Heart left ventricle (tissue), 16 donors: ENCODE results near the gene PMVK. TPM values are rescaled to one million over a fixed set of nuclear protein-coding genes. Genes with fewer than 3 reads are reported as not detected.

Source experiments
- ATAC-seq, 4 donors: fragments of 200-7000 bp; cut with Tn5 transposase; one replicate each; pipeline ENCODE4 v1.9.1; 2020 to 2022; ENCODE audit warnings: moderate library complexity in 4 of 4, mild to moderate bottlenecking in 3 of 4, moderate number of reproducible peaks in 1 of 4
- DNase-seq, 5 donors: peaks; one replicate each; pipeline ENCODE4 v3.0.0-alpha.2; 2020
- H3K27ac ChIP-seq, 12 donors: fragments of 200-600 bp; sonication (generic) in 4 of 12; one replicate each; pipeline versions ENCODE4 v1.5.0 to v1.8.0; 2016 to 2022; ENCODE audit warnings: mild to moderate bottlenecking in 2 of 12
- H3K27me3 ChIP-seq, 9 donors: fragments of 200-600 bp; sonication (generic) in 2 of 9; one replicate each; pipeline versions ENCODE4 v1.5.1 to v1.8.0; 2016 to 2022; ENCODE audit warnings: mild to moderate bottlenecking in 3 of 9
- H3K36me3 ChIP-seq, 9 donors: fragments of 200-600 bp; sonication (generic) in 2 of 9; one replicate each; pipeline versions ENCODE4 v1.5.0 to v1.8.0; 2018 to 2022; ENCODE audit warnings: mild to moderate bottlenecking in 2 of 9
- H3K4me1 ChIP-seq, 12 donors: fragments of 200-600 bp; sonication (generic) in 4 of 12; one replicate each; pipeline versions ENCODE4 v1.5.0 to v1.8.0; 2016 to 2022; ENCODE audit warnings: mild to moderate bottlenecking in 3 of 12
- H3K4me3 ChIP-seq, 12 donors: fragments of 200-600 bp; sonication (generic) in 4 of 12; one replicate each; pipeline versions ENCODE4 v1.5.0 to v1.8.0; 2017 to 2022; ENCODE audit warnings: mild to moderate bottlenecking in 9 of 12, moderate library complexity in 4 of 12
- H3K9me3 ChIP-seq, 12 donors: fragments of 200-600 bp; sonication (generic) in 4 of 12; one replicate each; pipeline versions ENCODE4 v1.5.0 to v1.8.0; 2016 to 2022; ENCODE audit warnings: mild to moderate bottlenecking in 1 of 12
- POLR2A ChIP-seq, 2 donors: fragments of 450-650 bp; IDR thresholded peaks; one replicate each; pipeline ENCODE4 v1.6.1; 2017; ENCODE audit warnings: antibody characterized with exemption in 2 of 2, mild to moderate bottlenecking in 2 of 2, moderate library complexity in 2 of 2
- WGBS, 4 donors: extraction: QIAGEN DNeasy Blood & Tissue Kit in 2 of 4; methylation state at CpG; one replicate each; pipeline versions ENCODE4 v1.1.5 to v1.1.7; 2013 to 2018; 5-methylcytosine and 5-hydroxymethylcytosine counted together
- intact Hi-C, 10 donors: fragments of 100-400 bp; cut with DNase I; formaldehyde crosslinking; loops; one replicate each; pipeline versions ENCODE4 v1.11.1 to v1.14.2; 2022
- long read RNA-seq, 3 donors: library from polyadenylated mRNA; unstranded; transcript quantifications; one replicate each; pipeline ENCODE4 v2.0.0, GENCODE V29; 2020 to 2021
- polyA plus RNA-seq, 2 donors: library from polyadenylated mRNA; stranded (reverse); fragments of 200-250 nt; gene quantifications; one replicate each; pipeline ENCODE4 v1.2.3, GENCODE V29; 2013
- total RNA-seq, 9 donors: library from RNA; depleted of rRNA in 2 of 9; stranded (reverse); fragments of >200 nt in 2 of 9; fragmentation: NEBNext Ultra II Directional in 3 of 9; extraction: Animal tissue kit (Norgen Biotek cat#: 25700) in 3 of 9; gene quantifications; one replicate each; pipeline versions ENCODE4 v1.1.0 to v1.2.4, GENCODE V29; 2016 to 2023
- TF ChIP-seq, protein P1 (sequence below), 12 donors: fragments of 200-600 bp; sonication (generic) in 4 of 12; IDR thresholded peaks; one replicate each; pipeline versions ENCODE4 v1.5.0 to v1.8.0; 2018 to 2022; ENCODE audit warnings: antibody characterized with exemption in 12 of 12, mild to moderate bottlenecking in 5 of 12
- donor health status: ischemic (EF 13 %, LVEDD 7.1; RV severe dilation, severe dysfunction).
- donor health status: healthy with polysubstance abuse.
- donor health status: DM: no; HTN: yes; CAD: no.
- donor health status: DM: no; HTN: no; CAD: no.
- donor health status: ischemic (EF 25% LVEDD 6.9; RV normal size, moderate dysfunction).
- donor health status: ischemic (EF 25% LVEDD 5.7; RV mildly dilated, moderate dysfunction).
- donor health status: healthy.
- donor health status: DM: yes; HTN: yes; CAD: no.
- donor health status: ischemic (EF 35%, LVEDD 5.7; RV mildly dilated, moderate dysfunction).
- donor health status: nonischemic (EF 11% LVEDD 7.7; RV severe dilation, severe dysfunction).
- donor health status: DM: yes; HTN: yes; CAD: no.
- donor health status: PGD.
- donor health status: ischemic (EF 29% LVEDD 5.4; RV normal size, mild dysfunction).
- donor health status: nonischemic (EF 23%, LVEDD 6.1; RV moderate dilation, normal function).

Gene PMVK
- 10 to 100 TPM; 12.8 to 50.8 (median 37.5) TPM for total RNA-seq
- polyA plus RNA-seq, result 10 to 100 TPM; 47.1 to 52.1 TPM
- long read RNA-seq, donor 1, transcript PMVK-201 (5 exons, 1,280 nt), result major isoform, 112 of 117 reads
- long read RNA-seq, donor 1, partial matches to known transcripts, result 3 of 117 reads
- long read RNA-seq, donor 1, other reads (novel, unspliced or antisense), result 2 of 117 reads
- long read RNA-seq, donor 2, transcript PMVK-201 (5 exons, 1,280 nt), result major isoform, 181 of 189 reads
- long read RNA-seq, donor 2, partial matches to known transcripts, result 1 of 189 reads
- long read RNA-seq, donor 2, other reads (novel, unspliced or antisense), result 7 of 189 reads
- long read RNA-seq, donor 3, transcript PMVK-201 (5 exons, 1,280 nt), result major isoform, 75 of 78 reads
- long read RNA-seq, donor 3, partial matches to known transcripts, result 0 of 78 reads
- long read RNA-seq, donor 3, other reads (novel, unspliced or antisense), result 3 of 78 reads

DNA sequence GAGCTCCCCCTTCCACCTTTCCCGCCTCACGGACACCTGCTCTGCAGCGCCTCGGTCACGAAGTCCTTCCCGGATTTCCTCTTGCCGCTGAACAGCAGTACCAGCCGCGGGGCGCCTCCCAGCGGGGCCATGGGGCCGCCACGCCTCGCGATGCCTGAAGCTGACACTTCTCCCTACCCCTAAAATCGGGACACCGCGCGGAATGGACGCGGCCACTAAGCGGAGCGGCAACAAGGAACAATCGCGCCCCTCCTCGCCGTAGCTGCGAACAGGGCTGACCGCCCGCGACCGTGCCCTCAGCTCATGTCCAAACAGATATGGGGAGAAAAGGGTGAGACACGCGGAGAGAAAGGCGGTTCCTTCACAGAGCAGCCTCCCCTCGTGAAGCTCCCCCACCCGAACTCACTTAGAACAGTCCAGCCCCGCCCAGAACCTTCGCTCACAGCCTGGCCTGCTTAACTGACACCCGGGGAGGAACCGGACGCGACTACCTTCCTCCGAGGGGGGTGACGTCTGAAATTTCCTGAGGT is at the start of gene PMVK:
Gene PMVK, minus strand, starts transcription at position 165 of the 530 bp plus-strand sequence. Its CDS starts 34 bp downstream, at position 131.
- intact Hi-C loops, result loop anchor here in 4 of 10 donors (2.0 to 10.0 kb wide), 6 partner anchors 36 to 379 kb away; partner anchors contain the start of genes UBE2Q1 (in 3 of the 4), CHRNB2 (in 1 of the 4), CKS1B (in 1 of the 4) and SHC1 (in 1 of the 4)
- peak; percentile 96 to 97 (median 97) for DNase-seq
- peaks cover 0 to 43% (median 18%) of the 10 kb centered on the region in 12 donors for H3K4me1 ChIP-seq
- peaks cover 0 to 9% (median 0%) of the 10 kb centered on the region in 9 donors for H3K36me3 ChIP-seq
- peak within 1 kb of the TSS; percentile 90 to 100 (median 98) for H3K27ac ChIP-seq
- H3K27me3 ChIP-seq, result no peaks in the 10 kb centered on the region
- TF ChIP-seq, protein P1, sequence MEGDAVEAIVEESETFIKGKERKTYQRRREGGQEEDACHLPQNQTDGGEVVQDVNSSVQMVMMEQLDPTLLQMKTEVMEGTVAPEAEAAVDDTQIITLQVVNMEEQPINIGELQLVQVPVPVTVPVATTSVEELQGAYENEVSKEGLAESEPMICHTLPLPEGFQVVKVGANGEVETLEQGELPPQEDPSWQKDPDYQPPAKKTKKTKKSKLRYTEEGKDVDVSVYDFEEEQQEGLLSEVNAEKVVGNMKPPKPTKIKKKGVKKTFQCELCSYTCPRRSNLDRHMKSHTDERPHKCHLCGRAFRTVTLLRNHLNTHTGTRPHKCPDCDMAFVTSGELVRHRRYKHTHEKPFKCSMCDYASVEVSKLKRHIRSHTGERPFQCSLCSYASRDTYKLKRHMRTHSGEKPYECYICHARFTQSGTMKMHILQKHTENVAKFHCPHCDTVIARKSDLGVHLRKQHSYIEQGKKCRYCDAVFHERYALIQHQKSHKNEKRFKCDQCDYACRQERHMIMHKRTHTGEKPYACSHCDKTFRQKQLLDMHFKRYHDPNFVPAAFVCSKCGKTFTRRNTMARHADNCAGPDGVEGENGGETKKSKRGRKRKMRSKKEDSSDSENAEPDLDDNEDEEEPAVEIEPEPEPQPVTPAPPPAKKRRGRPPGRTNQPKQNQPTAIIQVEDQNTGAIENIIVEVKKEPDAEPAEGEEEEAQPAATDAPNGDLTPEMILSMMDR (IDR thresholded peaks at IDR 0.05), result peak in 10 of 12 donors; percentile 17 to 55 (median 37)
- TF ChIP-seq POLR2A (IDR thresholded peaks at IDR 0.05), result peak in 1 of 2 donors; percentile 46
- H3K4me3 ChIP-seq, result peak within 1 kb of the TSS; percentile 39 to 80 (median 66)
- ATAC-seq, result peak; percentile 93 to 96 (median 94)
- 0 to 1% (median 0%) methylated on average over 30 to 45 of the region's 45 CpGs for WGBS, 4 donors
- no peaks in the 10 kb centered on the region for H3K9me3 ChIP-seq

GRCh38 chr1:154983776-154984466 is 47.4 kb upstream of the PMVK start:
- H3K27ac ChIP-seq, result peak overlapping the region in 10 of 12 donors; percentile 48 to 82 (median 74)
- TF ChIP-seq, protein P1 (IDR thresholded peaks at IDR 0.05), result no peak
- no peak for TF ChIP-seq POLR2A (IDR thresholded peaks at IDR 0.05)

DNA sequence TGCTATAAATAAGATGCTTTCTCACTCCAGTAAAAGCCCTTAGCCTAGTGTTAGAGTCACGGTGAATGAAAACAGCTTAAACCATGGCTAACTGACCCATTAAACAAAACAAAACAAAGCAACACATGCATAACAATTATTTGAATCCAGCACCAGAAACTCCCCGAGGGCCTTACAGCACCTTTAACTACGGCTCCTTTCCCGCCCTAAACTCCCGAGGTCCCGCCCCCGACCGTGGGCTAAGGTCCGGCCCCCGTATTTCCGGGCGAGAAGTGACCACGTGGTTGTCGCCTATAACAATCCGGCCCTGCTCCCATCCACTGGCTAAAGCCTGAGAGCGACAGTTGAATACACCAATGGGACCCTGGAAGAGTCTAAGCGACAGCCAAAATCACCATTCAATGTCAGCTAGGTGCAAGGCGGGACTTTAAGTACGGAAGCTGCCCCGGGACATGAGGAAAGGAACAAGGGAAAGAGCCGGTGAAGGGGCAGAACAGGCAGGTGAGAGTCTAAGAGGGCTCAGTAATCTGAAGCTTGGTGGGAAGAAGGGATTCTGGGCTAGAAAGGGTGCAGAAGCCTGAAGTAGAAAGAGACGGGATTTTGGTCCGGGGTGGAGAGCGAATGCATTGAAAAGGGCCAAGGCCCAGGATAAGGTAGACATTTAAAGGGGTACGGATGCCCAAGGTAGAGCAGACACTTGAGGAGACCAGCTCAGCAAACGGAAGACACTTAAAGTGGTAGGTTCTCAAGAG is 46.6 kb upstream of the PMVK start, which contains the start of gene FLAD1:
Gene FLAD1, plus strand, starts transcription at position 448 of the 752 bp plus-strand sequence. CDS start 351 bp downstream, outside the sequence.
- Histone ChIP-seq H3K4me3 (peak within 1 kb of the TSS; percentile 43 to 87 (median 71)), H3K9me3 (no peaks in the 10 kb centered on the region), H3K36me3 (peaks cover 0 to 29% (median 15%) of the 10 kb centered on the region in 9 donors), H3K4me1 (peaks cover 3 to 28% (median 14%) of the 10 kb centered on the region in 12 donors), H3K27me3 (no peaks in the 10 kb centered on the region), H3K27ac (peak within 1 kb of the TSS in 11 of 12 donors; percentile 48 to 82 (median 76))
- intact Hi-C loops, result loop anchor here in 2 of 10 donors (1.0 to 2.0 kb wide), 2 partner anchors 9 to 18 kb away; partner anchors contain the start of gene CKS1B (in 1 of the 2)
- TF ChIP-seq, protein P1 (IDR thresholded peaks at IDR 0.05), result no peak
- peak in 1 of 2 donors; percentile 56 for TF ChIP-seq POLR2A (IDR thresholded peaks at IDR 0.05)
- WGBS, 4 donors, result 0 to 1% (median 1%) methylated on average over 26 of the region's 26 CpGs
- peak; percentile 95 to 99 (median 97) for DNase-seq
- ATAC-seq, result peak; percentile 100

More at GRCh38 chr1:154983776-154984466, 47.4 kb upstream of the PMVK start:
- H3K27me3 ChIP-seq, result no peaks in the 10 kb centered on the region
- H3K36me3 ChIP-seq, result peaks cover 0 to 32% (median 22%) of the 10 kb centered on the region in 9 donors
- intact Hi-C loops, result loop anchor here in 3 of 10 donors (1.0 to 2.0 kb wide), 3 partner anchors 10 to 17 kb away; partner anchors contain the start of gene CKS1B (in 1 of the 3)
- WGBS, 4 donors, result 15 to 20% (median 17%) methylated on average over 12 to 17 of the region's 17 CpGs
- DNase-seq (no peak), ATAC-seq (no peak)
- H3K4me1 ChIP-seq, result peaks cover 3 to 28% (median 14%) of the 10 kb centered on the region in 12 donors
- H3K4me3 ChIP-seq, result peak overlapping the region; percentile 43 to 87 (median 71)
- H3K9me3 ChIP-seq, result no peaks in the 10 kb centered on the region
